Measurements from ENCODE around the gene HS3ST1. TPM values are rescaled to one million over a fixed set of nuclear protein-coding genes. Genes with fewer than 3 reads are reported as not detected.

Gene HS3ST1
- total and polyA plus RNA-seq, 4 donors = 4.8 to 12.8 (median 8.2) TPM

GRCh38 chr4:11354531-11354930 lies 74.2 kb downstream of the HS3ST1 start:
- Histone ChIP-seq H3K4me3 (ENCODE audit: low read depth, low read length) (no peak overlapping the region), H3K27ac (ENCODE audit: low read depth, low read length) (no peak overlapping the region), H3K36me3 (ENCODE audit: control insufficient read depth, insufficient read depth, low read length) (no peaks in the 10 kb centered on the region), H3K27me3 (ENCODE audit: control insufficient read depth, insufficient read depth, low read length) (no peaks in the 10 kb centered on the region), H3K9me3 (ENCODE audit: control insufficient read depth, insufficient read depth, low read length) (no peaks in the 10 kb centered on the region), H3K4me1 (ENCODE audit: control insufficient read depth, insufficient read depth, low read length) (no peaks in the 10 kb centered on the region)
- WGBS (ENCODE audit: insufficient coverage) = 80% methylated on average over 1 of the region's 5 CpGs
- DNase-seq (ENCODE audit: low read depth in 4 of 6, low spot score in 6 of 6) = no peak

- Histone ChIP-seq H3K27ac (ENCODE audit: low read depth, low read length) (no peak overlapping the region), H3K9me3 (ENCODE audit: control insufficient read depth, insufficient read depth, low read length) (no peaks in the 10 kb centered on the region), H3K27me3 (ENCODE audit: control insufficient read depth, insufficient read depth, low read length) (no peaks in the 10 kb centered on the region), H3K4me1 (ENCODE audit: control insufficient read depth, insufficient read depth, low read length) (no peaks in the 10 kb centered on the region), H3K36me3 (ENCODE audit: control insufficient read depth, insufficient read depth, low read length) (no peaks in the 10 kb centered on the region), H3K4me3 (ENCODE audit: low read depth, low read length) (no peak overlapping the region)
- WGBS (ENCODE audit: insufficient coverage) = no CpG with 5 or more reads among the region's 3 CpGs
- DNase-seq (ENCODE audit: low read depth in 4 of 6, low spot score in 6 of 6) = no peak
These were observed 80.1 kb downstream of the HS3ST1 start for GRCh38 chr4:11348449-11349088.

GRCh38 chr4:11344916-11345315 lies 83.8 kb downstream of the HS3ST1 start:
- no peak overlapping the region for H3K27ac ChIP-seq (ENCODE audit: low read depth, low read length)
- no peak for DNase-seq (ENCODE audit: low read depth in 4 of 6, low spot score in 6 of 6)
- H3K9me3 ChIP-seq (ENCODE audit: control insufficient read depth, insufficient read depth, low read length) = no peaks in the 10 kb centered on the region
- H3K36me3 ChIP-seq (ENCODE audit: control insufficient read depth, insufficient read depth, low read length) = no peaks in the 10 kb centered on the region
- H3K27me3 ChIP-seq (ENCODE audit: control insufficient read depth, insufficient read depth, low read length) = no peaks in the 10 kb centered on the region
- H3K4me3 ChIP-seq (ENCODE audit: low read depth, low read length) = no peak overlapping the region
- WGBS (ENCODE audit: insufficient coverage) = 40% methylated on average over 1 of the region's 2 CpGs
- no peaks in the 10 kb centered on the region for H3K4me1 ChIP-seq (ENCODE audit: control insufficient read depth, insufficient read depth, low read length)

GRCh38 chr4:11343536-11343935 lies 85.2 kb downstream of the HS3ST1 start:
- H3K4me3 ChIP-seq (ENCODE audit: low read depth, low read length) = no peak overlapping the region
- H3K4me1 ChIP-seq (ENCODE audit: control insufficient read depth, insufficient read depth, low read length) = no peaks in the 10 kb centered on the region
- WGBS (ENCODE audit: insufficient coverage) = 84% methylated on average over 4 of the region's 4 CpGs

More at GRCh38 chr4:11343536-11343935, 85.2 kb downstream of the HS3ST1 start:
- Histone ChIP-seq H3K27ac (ENCODE audit: low read depth, low read length) (no peak overlapping the region), H3K9me3 (ENCODE audit: control insufficient read depth, insufficient read depth, low read length) (no peaks in the 10 kb centered on the region), H3K36me3 (ENCODE audit: control insufficient read depth, insufficient read depth, low read length) (no peaks in the 10 kb centered on the region), H3K27me3 (ENCODE audit: control insufficient read depth, insufficient read depth, low read length) (no peaks in the 10 kb centered on the region)
- no peak for DNase-seq (ENCODE audit: low read depth in 4 of 6, low spot score in 6 of 6)

Small RNA genes within 50 kb of the gene (small RNA-seq; reads per million reads assigned to genes)
- gene MIR572 (ENCODE audit: low replicate concordance) (not detected), gene RNA5SP156 (ENCODE audit: low replicate concordance) (not detected)

Measured in spinal cord (tissue), 10 donors.